Measurements from ENCODE around the gene CDRT4. TPM values are rescaled to one million over a fixed set of nuclear protein-coding genes. Genes with fewer than 3 reads are reported as not detected.
"Not testable (repeated sequence)": the region's sequence is repeated elsewhere in the genome, so short reads cannot be mapped to it uniquely, and the experiment has no call there.

The CDRT4 gene
- total and polyA plus RNA-seq, 9 donors, result 0.57 to 7.8 (median 2.2) TPM

DNA sequence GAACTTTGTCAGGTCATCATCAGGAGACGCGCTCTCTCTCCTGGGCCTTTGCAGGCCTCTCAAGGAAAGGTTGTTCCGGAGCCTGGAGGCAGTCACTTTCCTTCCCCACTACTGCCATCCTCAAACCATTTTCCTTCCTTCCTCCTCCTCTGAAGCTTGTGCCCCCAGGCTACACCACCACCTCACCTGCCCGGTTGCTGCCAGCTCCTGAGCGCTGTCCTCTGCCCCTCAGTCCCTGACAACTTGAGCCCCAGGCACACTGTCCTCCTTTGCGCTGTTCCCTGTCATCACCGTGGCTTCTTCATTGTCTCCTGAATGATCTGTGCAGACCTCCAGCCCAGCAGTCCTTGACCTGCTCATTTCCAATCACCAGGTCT is 18.9 kb downstream of the CDRT4 start:
- no peak for DNase-seq
- WGBS (ENCODE audit: insufficient coverage), result 89% methylated on average over 7 of the region's 7 CpGs
- Histone ChIP-seq H3K9me3 (replicated peaks; ENCODE audit: control insufficient read depth, low read depth, low read length) (no peaks in the 10 kb centered on the region), H3K4me3 (ENCODE audit: low read length) (no peak overlapping the region), H3K27me3 (ENCODE audit: control insufficient read depth, insufficient read depth, low read length) (no peaks in the 10 kb centered on the region), H3K36me3 (ENCODE audit: control insufficient read depth, insufficient read depth, low read length) (no peaks in the 10 kb centered on the region), H3K4me1 (ENCODE audit: control insufficient read depth, insufficient read depth, low read length) (peaks cover 7% of the 10 kb centered on the region), H3K27ac (ENCODE audit: low read length) (peak overlapping the region; percentile 68)

- DNase-seq, result no peak
- Histone ChIP-seq H3K9me3 (replicated peaks; ENCODE audit: control insufficient read depth, low read depth, low read length) (no peaks in the 10 kb centered on the region), H3K27ac (ENCODE audit: low read length) (peak overlapping the region; percentile 68), H3K27me3 (ENCODE audit: control insufficient read depth, insufficient read depth, low read length) (no peaks in the 10 kb centered on the region), H3K4me3 (ENCODE audit: low read length) (no peak overlapping the region), H3K4me1 (ENCODE audit: control insufficient read depth, insufficient read depth, low read length) (peaks cover 7% of the 10 kb centered on the region), H3K36me3 (ENCODE audit: control insufficient read depth, insufficient read depth, low read length) (no peaks in the 10 kb centered on the region)
- 57% methylated on average over 2 of the region's 6 CpGs for WGBS (ENCODE audit: insufficient coverage)
Observed at GRCh38 chr17:15447928-15448579, 19.4 kb downstream of the CDRT4 start.

DNA sequence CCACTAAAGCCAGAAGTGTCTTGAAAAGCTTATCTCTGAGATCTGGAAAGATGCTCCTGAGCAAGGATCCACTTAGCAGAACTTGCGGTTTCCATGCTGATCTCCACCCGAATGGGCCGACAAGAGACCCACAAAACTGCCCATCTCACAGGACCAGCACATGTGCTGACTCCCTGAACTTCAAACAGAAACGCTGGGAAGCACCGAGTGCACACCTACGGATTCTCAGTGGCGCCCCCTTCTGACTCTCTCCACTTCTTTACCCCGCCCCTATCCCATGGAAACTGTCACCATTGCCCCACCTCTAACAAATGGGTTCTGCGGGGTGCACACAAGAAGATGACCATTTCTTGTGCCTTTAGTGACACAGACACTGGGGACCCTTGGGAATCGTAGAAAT is 21.4 kb downstream of the CDRT4 start:
- WGBS (ENCODE audit: insufficient coverage), result 39% methylated on average over 7 of the region's 10 CpGs
- no peak for DNase-seq
- H3K36me3 ChIP-seq (ENCODE audit: control insufficient read depth, insufficient read depth, low read length), result no peaks in the 10 kb centered on the region
- H3K27ac ChIP-seq (ENCODE audit: low read length), result no peak overlapping the region
- H3K4me1 ChIP-seq (ENCODE audit: control insufficient read depth, insufficient read depth, low read length), result peaks cover 7% of the 10 kb centered on the region
- no peak overlapping the region for H3K4me3 ChIP-seq (ENCODE audit: low read length)
- H3K27me3 ChIP-seq (ENCODE audit: control insufficient read depth, insufficient read depth, low read length), result no peaks in the 10 kb centered on the region
- H3K9me3 ChIP-seq (replicated peaks; ENCODE audit: control insufficient read depth, low read depth, low read length), result no peaks in the 10 kb centered on the region

- peaks cover 7% of the 10 kb centered on the region for H3K4me1 ChIP-seq (ENCODE audit: control insufficient read depth, insufficient read depth, low read length)
- no peak overlapping the region for H3K4me3 ChIP-seq (ENCODE audit: low read length)
- no peak overlapping the region for H3K27ac ChIP-seq (ENCODE audit: low read length)
- no peaks in the 10 kb centered on the region for H3K27me3 ChIP-seq (ENCODE audit: control insufficient read depth, insufficient read depth, low read length)
- H3K36me3 ChIP-seq (ENCODE audit: control insufficient read depth, insufficient read depth, low read length), result no peaks in the 10 kb centered on the region
- WGBS (ENCODE audit: insufficient coverage), result 80% methylated on average over 1 of the region's 4 CpGs
- H3K9me3 ChIP-seq (replicated peaks; ENCODE audit: control insufficient read depth, low read depth, low read length), result no peaks in the 10 kb centered on the region
- no peak for DNase-seq
Observed at GRCh38 chr17:15444805-15445204, 22.6 kb downstream of the CDRT4 start.

- H3K36me3 ChIP-seq (ENCODE audit: control insufficient read depth, insufficient read depth, low read length), result peaks cover 4% of the 10 kb centered on the region
- no peak overlapping the region for H3K27ac ChIP-seq (ENCODE audit: low read length)
- no peaks in the 10 kb centered on the region for H3K9me3 ChIP-seq (replicated peaks; ENCODE audit: control insufficient read depth, low read depth, low read length)
- WGBS (ENCODE audit: insufficient coverage), result 85% methylated on average over 4 of the region's 13 CpGs
- no peaks in the 10 kb centered on the region for H3K27me3 ChIP-seq (ENCODE audit: control insufficient read depth, insufficient read depth, low read length)
- H3K4me1 ChIP-seq (ENCODE audit: control insufficient read depth, insufficient read depth, low read length), result no peaks in the 10 kb centered on the region
- no peak overlapping the region for H3K4me3 ChIP-seq (ENCODE audit: low read length)
- no peak for DNase-seq
Observed at GRCh38 chr17:15442311-15443180, 24.9 kb downstream of the CDRT4 start.

DNA sequence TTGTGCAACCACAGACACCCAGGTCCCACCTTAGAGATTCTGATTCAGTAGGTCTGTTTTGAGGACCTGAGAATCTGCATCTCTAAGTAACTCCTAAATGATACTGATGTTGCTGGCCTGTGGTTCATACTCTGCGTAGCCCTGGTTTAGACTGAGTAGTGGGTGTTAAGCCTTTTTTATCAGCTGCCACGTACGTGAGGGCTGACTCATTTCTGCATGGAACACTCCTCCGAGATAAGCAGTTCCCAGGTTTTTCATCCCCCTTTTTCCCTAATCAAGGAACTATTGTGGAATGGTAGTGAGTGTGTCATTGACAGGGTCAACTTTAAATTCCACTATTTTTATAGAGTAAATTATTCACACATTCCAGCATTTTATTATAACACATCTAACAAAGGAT is 26.1 kb downstream of the CDRT4 start:
- Histone ChIP-seq H3K4me3 (ENCODE audit: low read length) (no peak overlapping the region), H3K9me3 (replicated peaks; ENCODE audit: control insufficient read depth, low read depth, low read length) (no peaks in the 10 kb centered on the region), H3K27ac (ENCODE audit: low read length) (no peak overlapping the region), H3K36me3 (ENCODE audit: control insufficient read depth, insufficient read depth, low read length) (peaks cover 4% of the 10 kb centered on the region), H3K4me1 (ENCODE audit: control insufficient read depth, insufficient read depth, low read length) (peaks cover 8% of the 10 kb centered on the region), H3K27me3 (ENCODE audit: control insufficient read depth, insufficient read depth, low read length) (no peaks in the 10 kb centered on the region)
- 100% methylated on average over 1 of the region's 4 CpGs for WGBS (ENCODE audit: insufficient coverage)
- DNase-seq, result no peak

GRCh38 chr17:15440347-15440746 is 27.1 kb downstream of the CDRT4 start:
- no CpG with 5 or more reads among the region's 3 CpGs for WGBS (ENCODE audit: insufficient coverage)

DNA sequence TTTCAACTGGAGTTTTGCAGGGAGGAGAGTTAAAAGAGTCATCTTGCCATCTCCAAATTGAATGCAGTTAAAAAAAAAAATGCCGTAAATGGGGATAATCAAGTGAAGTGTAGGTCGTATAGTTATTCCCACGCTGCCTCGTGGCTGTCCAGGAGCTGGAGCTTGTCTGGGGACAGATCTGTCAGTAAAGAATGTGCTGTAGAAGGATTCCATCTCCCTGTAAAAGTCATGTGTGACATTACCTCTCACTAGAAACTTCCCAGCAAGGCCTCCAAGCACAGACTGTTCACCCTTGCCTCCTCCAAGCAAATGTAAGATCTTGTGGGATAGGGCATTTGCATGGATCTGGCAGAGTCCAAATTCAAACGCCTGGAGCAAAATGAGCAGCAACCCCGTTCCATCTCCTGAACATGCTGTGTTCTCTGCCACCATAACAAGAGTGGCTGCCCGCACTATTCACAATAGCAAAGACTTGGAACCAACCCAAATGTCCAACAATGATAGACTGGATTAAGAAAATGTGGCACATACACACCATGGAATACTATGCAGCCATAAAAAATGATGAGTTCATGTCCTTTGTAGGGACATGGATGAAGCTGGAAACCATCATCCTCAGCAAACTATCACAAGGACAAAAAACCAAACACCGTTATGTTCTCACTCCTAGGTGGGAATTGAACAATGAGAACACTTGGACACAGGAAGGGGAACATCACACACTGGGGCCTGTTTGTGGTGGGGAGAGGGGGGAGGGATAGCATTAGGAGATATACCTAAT is 28.0 kb downstream of the CDRT4 start:
- not testable (repeated sequence) for H3K27ac ChIP-seq (ENCODE audit: low read length); H3K36me3 ChIP-seq (ENCODE audit: control insufficient read depth, insufficient read depth, low read length); H3K4me3 ChIP-seq (ENCODE audit: low read length); DNase-seq; H3K9me3 ChIP-seq (replicated peaks; ENCODE audit: control insufficient read depth, low read depth, low read length); H3K27me3 ChIP-seq (ENCODE audit: control insufficient read depth, insufficient read depth, low read length)
- 47% methylated on average over 5 of the region's 8 CpGs for WGBS (ENCODE audit: insufficient coverage)
- peaks cover 25% of the 10 kb centered on the region for H3K4me1 ChIP-seq (ENCODE audit: control insufficient read depth, insufficient read depth, low read length)

More at GRCh38 chr17:15440347-15440746, 27.1 kb downstream of the CDRT4 start:
- DNase-seq, result no peak
- Histone ChIP-seq H3K36me3 (ENCODE audit: control insufficient read depth, insufficient read depth, low read length) (peaks cover 4% of the 10 kb centered on the region), H3K9me3 (replicated peaks; ENCODE audit: control insufficient read depth, low read depth, low read length) (no peaks in the 10 kb centered on the region), H3K4me1 (ENCODE audit: control insufficient read depth, insufficient read depth, low read length) (peaks cover 15% of the 10 kb centered on the region), H3K27ac (ENCODE audit: low read length) (no peak overlapping the region), H3K4me3 (ENCODE audit: low read length) (no peak overlapping the region), H3K27me3 (ENCODE audit: control insufficient read depth, insufficient read depth, low read length) (no peaks in the 10 kb centered on the region)

DNA sequence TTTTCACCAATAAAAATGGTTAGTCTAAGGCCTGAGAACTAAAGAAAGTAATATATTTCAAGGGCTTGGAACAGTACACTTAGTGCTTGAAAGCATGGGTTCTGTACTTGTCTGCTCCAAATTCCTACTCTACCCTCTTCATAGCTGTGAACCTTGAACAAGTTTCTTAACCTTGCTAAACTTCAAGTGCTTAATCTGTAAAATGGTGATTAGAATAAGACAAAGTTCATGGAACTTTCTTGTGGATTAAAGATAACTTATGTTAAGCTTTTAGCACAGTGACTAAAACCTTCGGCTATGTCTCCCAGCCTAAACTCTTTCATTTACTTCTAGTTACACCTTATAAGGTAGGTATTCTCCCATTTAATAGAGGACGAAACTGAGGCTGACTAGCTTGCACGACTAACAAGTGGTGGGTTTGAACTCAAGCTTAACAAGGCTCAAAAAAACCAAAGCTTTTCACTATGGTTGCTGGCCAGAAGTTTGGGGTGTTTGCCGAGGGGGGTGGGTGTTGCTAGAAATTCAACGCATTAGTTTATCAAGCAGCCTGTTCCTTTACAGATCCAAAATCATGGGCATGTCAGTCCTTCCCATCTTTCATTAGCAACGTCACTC is 28.8 kb downstream of the CDRT4 start:
- no peak for DNase-seq
- Histone ChIP-seq H3K27ac (ENCODE audit: low read length) (no peak overlapping the region), H3K4me1 (ENCODE audit: control insufficient read depth, insufficient read depth, low read length) (peaks cover 33% of the 10 kb centered on the region), H3K4me3 (ENCODE audit: low read length) (no peak overlapping the region), H3K9me3 (replicated peaks; ENCODE audit: control insufficient read depth, low read depth, low read length) (no peaks in the 10 kb centered on the region), H3K27me3 (ENCODE audit: control insufficient read depth, insufficient read depth, low read length) (no peaks in the 10 kb centered on the region), H3K36me3 (ENCODE audit: control insufficient read depth, insufficient read depth, low read length) (peaks cover 4% of the 10 kb centered on the region)
- no CpG with 5 or more reads among the region's 6 CpGs for WGBS (ENCODE audit: insufficient coverage)

- peaks cover 46% of the 10 kb centered on the region for H3K4me1 ChIP-seq (ENCODE audit: control insufficient read depth, insufficient read depth, low read length)
Observed at GRCh38 chr17:15437303-15437635, 30.2 kb downstream of the CDRT4 start.

More at GRCh38 chr17:15437303-15437635, 30.2 kb downstream of the CDRT4 start:
- Histone ChIP-seq H3K9me3 (replicated peaks; ENCODE audit: control insufficient read depth, low read depth, low read length) (no peaks in the 10 kb centered on the region), H3K27me3 (ENCODE audit: control insufficient read depth, insufficient read depth, low read length) (no peaks in the 10 kb centered on the region), H3K4me3 (ENCODE audit: low read length) (no peak overlapping the region), H3K27ac (ENCODE audit: low read length) (no peak overlapping the region), H3K36me3 (ENCODE audit: control insufficient read depth, insufficient read depth, low read length) (peaks cover 4% of the 10 kb centered on the region)
- DNase-seq, result no peak
